ENCODE results near the gene FHL2. TPM values are rescaled to one million over a fixed set of nuclear protein-coding genes. Genes with fewer than 3 reads are reported as not detected.

The FHL2 gene
- total and polyA plus RNA-seq, 9 of the 15 experiments (the other 6 are each of a cell fraction or from before 2014, with no cell fraction given) = 7.5 to 33.1 (median 23.9) TPM

- TF ChIP-seq HDAC3 (IDR thresholded peaks at IDR 0.05; ENCODE audit: borderline replicate concordance, partially characterized antibody) = no peak
- no peak for TF ChIP-seq CUX1 (CRISPR knock-in tag; IDR thresholded peaks at IDR 0.05)
- TF ChIP-seq SRSF3 (IDR thresholded peaks at IDR 0.05; ENCODE audit: insufficient read depth, low read length) = no peak
- TF ChIP-seq ZNF395 (CRISPR knock-in tag; IDR thresholded peaks at IDR 0.05) = no peak
- TF ChIP-seq SMAD1 (IDR thresholded peaks at IDR 0.05; ENCODE audit: low read depth, low read length, partially characterized antibody) = no peak
- 0 out of 2 replicates have a peak, but pooled peaks have one; percentile 13 for TF ChIP-seq FOXJ2 (tag; IDR thresholded peaks at IDR 0.05)
- TF ChIP-seq ARID4B (CRISPR knock-in tag; IDR thresholded peaks at IDR 0.05) = peak; percentile 57
- TF ChIP-seq ZFP1 (CRISPR knock-in tag; IDR thresholded peaks at IDR 0.05) = no peak
- no peak for TF ChIP-seq ZNF449 (CRISPR knock-in tag; IDR thresholded peaks at IDR 0.05)
Observed at GRCh38 chr2:105328281-105329196, 70.3 kb downstream of the FHL2 start (continued).
